ENCODE measurements around the gene CCDC194.

- TF ChIP-seq, protein P1, sequence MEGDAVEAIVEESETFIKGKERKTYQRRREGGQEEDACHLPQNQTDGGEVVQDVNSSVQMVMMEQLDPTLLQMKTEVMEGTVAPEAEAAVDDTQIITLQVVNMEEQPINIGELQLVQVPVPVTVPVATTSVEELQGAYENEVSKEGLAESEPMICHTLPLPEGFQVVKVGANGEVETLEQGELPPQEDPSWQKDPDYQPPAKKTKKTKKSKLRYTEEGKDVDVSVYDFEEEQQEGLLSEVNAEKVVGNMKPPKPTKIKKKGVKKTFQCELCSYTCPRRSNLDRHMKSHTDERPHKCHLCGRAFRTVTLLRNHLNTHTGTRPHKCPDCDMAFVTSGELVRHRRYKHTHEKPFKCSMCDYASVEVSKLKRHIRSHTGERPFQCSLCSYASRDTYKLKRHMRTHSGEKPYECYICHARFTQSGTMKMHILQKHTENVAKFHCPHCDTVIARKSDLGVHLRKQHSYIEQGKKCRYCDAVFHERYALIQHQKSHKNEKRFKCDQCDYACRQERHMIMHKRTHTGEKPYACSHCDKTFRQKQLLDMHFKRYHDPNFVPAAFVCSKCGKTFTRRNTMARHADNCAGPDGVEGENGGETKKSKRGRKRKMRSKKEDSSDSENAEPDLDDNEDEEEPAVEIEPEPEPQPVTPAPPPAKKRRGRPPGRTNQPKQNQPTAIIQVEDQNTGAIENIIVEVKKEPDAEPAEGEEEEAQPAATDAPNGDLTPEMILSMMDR (IDR thresholded peaks at IDR 0.05): no peak
- TF ChIP-seq POLR2A (IDR thresholded peaks at IDR 0.05): no peak
Observed at GRCh38 chr19:17357078-17357666, 36.8 kb downstream of the CCDC194 start.

Data from right lobe of liver (tissue), 4 donors.